Colonic mucosa (tissue), 4 donors: Measurements from ENCODE around the gene CCDC9B. TPM values are rescaled to one million over a fixed set of nuclear protein-coding genes. Genes with fewer than 3 reads are reported as not detected.

Source experiments
- DNase-seq: peaks from one replicate; pipeline ENCODE4 v3.0.0-alpha.2; 2020
- H3K27ac ChIP-seq: fragments of 200-600 bp; one replicate; pipeline ENCODE4 v1.8.0; 2021
- H3K27me3 ChIP-seq: fragments of 200-600 bp; one replicate; pipeline ENCODE4 v1.8.0; 2021
- H3K36me3 ChIP-seq: fragments of 200-600 bp; one replicate; pipeline ENCODE4 v1.8.0; 2021
- H3K4me1 ChIP-seq: fragments of 200-600 bp; one replicate; pipeline ENCODE4 v1.8.0; 2021; ENCODE audit warnings: mild to moderate bottlenecking
- H3K4me3 ChIP-seq: fragments of 200-600 bp; one replicate; pipeline ENCODE4 v1.8.0; 2021
- H3K9ac ChIP-seq, 2 donors: one replicate each; pipeline ENCODE4 v1.7.0; 2013; ENCODE audit warnings: control low read depth in 2 of 2, low read depth in 2 of 2, low read length in 2 of 2
- H3K9me3 ChIP-seq: fragments of 200-600 bp; one replicate; pipeline ENCODE4 v1.8.0; 2021
- CTCF ChIP-seq: fragments of 200-600 bp; IDR thresholded peaks from one replicate; pipeline ENCODE4 v1.8.0; 2022; ENCODE audit warnings: antibody characterized with exemption, mild to moderate bottlenecking
- intact Hi-C: fragments of 100-400 bp; cut with DNase I; formaldehyde crosslinking; loops from one replicate; pipeline ENCODE4 v1.14.1; 2022
- total RNA-seq, 2 donors: library from RNA; stranded (reverse); fragmentation: NEBNext Ultra II Directional in 1 of 2; extraction: Animal tissue kit (Norgen Biotek cat#: 25700) in 1 of 2; gene quantifications; one replicate each; pipeline ENCODE4 v1.2.1, GENCODE V29; 2021
- donor health status: healthy.
- donor health status: DM: no; HTN: no; CAD: no.
- donor health status: DM: no; HTN: no; CAD: no.

Gene CCDC9B
- total RNA-seq, 2 donors from 2014 or later: 13.1 to 28.7 TPM

- Histone ChIP-seq H3K4me1 (peaks cover 25% of the 10 kb centered on the region), H3K27ac (peak overlapping the region; percentile 98), H3K9me3 (no peaks in the 10 kb centered on the region), H3K36me3 (no peaks in the 10 kb centered on the region), H3K4me3 (no peak overlapping the region), H3K27me3 (no peaks in the 10 kb centered on the region), H3K9ac (peak overlapping the region; percentile 61 to 99)
- intact Hi-C loops: no loop called here
- no peak for TF ChIP-seq CTCF
- no peak for DNase-seq
Measured at GRCh38 chr15:40346579-40347558, 6.1 kb upstream of the CCDC9B start.

GRCh38 chr15:40345867-40346578 lies 5.3 kb upstream of the CCDC9B start:
- no peak for TF ChIP-seq CTCF
- Histone ChIP-seq H3K4me1 (peaks cover 25% of the 10 kb centered on the region), H3K36me3 (no peaks in the 10 kb centered on the region), H3K4me3 (no peak overlapping the region), H3K27me3 (no peaks in the 10 kb centered on the region), H3K9ac (peak overlapping the region; percentile 56 to 99), H3K9me3 (no peaks in the 10 kb centered on the region), H3K27ac (peak overlapping the region; percentile 98)
- intact Hi-C loops: no loop called here
- peak; percentile 91 for DNase-seq

GRCh38 chr15:40345225-40345866 lies 4.6 kb upstream of the CCDC9B start:
- peak overlapping the region; percentile 56 to 99 for H3K9ac ChIP-seq
- H3K27me3 ChIP-seq: no peaks in the 10 kb centered on the region
- no peaks in the 10 kb centered on the region for H3K36me3 ChIP-seq
- peak overlapping the region; percentile 98 for H3K27ac ChIP-seq
- TF ChIP-seq CTCF: no peak
- H3K9me3 ChIP-seq: no peaks in the 10 kb centered on the region
- intact Hi-C loops: no loop called here
- H3K4me3 ChIP-seq: no peak overlapping the region
- H3K4me1 ChIP-seq: peaks cover 27% of the 10 kb centered on the region
- no peak for DNase-seq

- intact Hi-C loops: no loop called here
- no peaks in the 10 kb centered on the region for H3K36me3 ChIP-seq
- H3K9ac ChIP-seq: peak overlapping the region; percentile 56 to 99
- H3K4me3 ChIP-seq: no peak overlapping the region
- no peaks in the 10 kb centered on the region for H3K27me3 ChIP-seq
- peak; percentile 77 for TF ChIP-seq CTCF
- no peaks in the 10 kb centered on the region for H3K9me3 ChIP-seq
- peaks cover 30% of the 10 kb centered on the region for H3K4me1 ChIP-seq
- peak overlapping the region; percentile 98 for H3K27ac ChIP-seq
- DNase-seq: peak; percentile 83
Measured at GRCh38 chr15:40344631-40345120, 3.9 kb upstream of the CCDC9B start.

GRCh38 chr15:40344217-40344616 lies 3.5 kb upstream of the CCDC9B start:
- Histone ChIP-seq H3K36me3 (no peaks in the 10 kb centered on the region), H3K4me3 (no peak overlapping the region), H3K27ac (peak overlapping the region; percentile 98), H3K27me3 (no peaks in the 10 kb centered on the region), H3K9me3 (no peaks in the 10 kb centered on the region), H3K9ac (peak overlapping the region; percentile 37 to 99), H3K4me1 (peaks cover 34% of the 10 kb centered on the region)
- DNase-seq: no peak
- intact Hi-C loops: no loop called here
- TF ChIP-seq CTCF: no peak
